AG04450 (cell line): Measurements from ENCODE around the gene OLR1. TPM values are rescaled to one million over a fixed set of nuclear protein-coding genes. Genes with fewer than 3 reads are reported as not detected.

Experiments
- CTCF ChIA-PET: fragments of 300-600, 350-600 bp; formaldehyde crosslinking; extraction: SDS; loops from one replicate; lab custom pipeline; 2022; ENCODE audit warnings: antibody characterized with exemption, inconsistent platforms; lab: Charles Lee
- POLR2A ChIA-PET: fragments of 350-600 bp; formaldehyde crosslinking; extraction: SDS; loops from one replicate; lab custom pipeline; 2021; ENCODE audit warnings: antibody characterized with exemption, inconsistent platforms; lab: Yijun Ruan, JAX
- DNase-seq: peaks from one replicate; pipeline ENCODE4 v3.0.0-alpha.2; 2011; ENCODE audit warnings: low read depth, low spot score
- H3K27ac ChIP-seq: one replicate; pipeline ENCODE4 v1.5.1; 2012; ENCODE audit warnings: low read depth, low read length, control low read depth
- H3K27me3 ChIP-seq: one replicate; pipeline ENCODE4 v1.6.0; 2012; ENCODE audit warnings: low read length; ENCODE audit not compliant: control insufficient read depth, insufficient read depth
- H3K4me3 ChIP-seq: 2 replicates; pipeline ENCODE4 v1.5.1; 2011; ENCODE audit warnings: mild to moderate bottlenecking, low read depth, low read length, control low read depth
- H3K9me3 ChIP-seq: 2 replicates; pipeline ENCODE4 v1.5.1; 2012; ENCODE audit warnings: low read length; ENCODE audit not compliant: control insufficient read depth, insufficient read depth
- polyA plus RNA-seq: library from polyadenylated mRNA; depleted of rRNA; stranded (reverse); fragments of >200 nt; gene quantifications from 2 replicates; pipeline ENCODE4 v1.2.3, GENCODE V29; 2011
- TF ChIP-seq, protein P1 (sequence below): IDR thresholded peaks from 2 replicates; pipeline ENCODE4 v1.5.1; 2011; ENCODE audit warnings: low read depth, low read length, control low read depth, inconsistent platforms

Gene OLR1
- polyA plus RNA-seq, 1 experiment: 15.3 TPM

DNA sequence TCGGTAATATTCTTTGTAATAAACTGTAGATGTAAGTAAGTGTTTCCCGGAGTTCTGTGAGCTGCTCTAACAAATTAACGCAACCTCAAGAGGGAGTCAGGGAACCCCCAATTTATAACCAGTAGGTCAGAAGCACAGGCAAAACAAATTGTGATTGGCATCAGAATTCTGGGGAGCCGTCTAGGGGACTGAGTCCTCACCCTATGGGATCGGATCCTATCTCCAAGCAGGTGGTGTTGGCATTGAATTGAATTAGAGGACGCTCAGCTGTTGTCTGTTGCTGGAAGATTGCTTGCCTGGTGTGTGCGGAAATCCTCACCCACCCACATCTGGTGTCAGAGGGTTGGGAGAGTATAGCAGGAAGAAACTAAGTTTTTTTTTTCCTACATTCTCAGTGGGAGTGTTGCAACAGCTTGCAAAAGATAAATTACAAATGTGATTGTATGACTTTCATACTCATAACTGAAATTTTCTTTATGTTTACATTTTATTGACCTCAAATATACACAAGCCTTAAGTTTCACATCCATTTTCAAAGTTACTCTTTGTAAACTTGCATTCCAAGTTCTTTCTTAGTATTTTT is 12.4 kb upstream of the OLR1 start:
- H3K27ac ChIP-seq: peak overlapping the region; percentile 94
- CTCF ChIA-PET: interaction anchor here (3.1 kb wide), 1 partner anchor 31 kb away, joined by 15 read pairs; no protein-coding TSS in a partner anchor
- no peaks in the 10 kb centered on the region for H3K27me3 ChIP-seq
- POLR2A ChIA-PET: interaction anchor here (0.6 to 3.1 kb wide), 6 partner anchors 12 to 31 kb away, joined by 3 to 18 read pairs (median 8); partner anchors contain the start of genes GABARAPL1 and OLR1
- peak; percentile 88 for DNase-seq
- TF ChIP-seq, protein P1, sequence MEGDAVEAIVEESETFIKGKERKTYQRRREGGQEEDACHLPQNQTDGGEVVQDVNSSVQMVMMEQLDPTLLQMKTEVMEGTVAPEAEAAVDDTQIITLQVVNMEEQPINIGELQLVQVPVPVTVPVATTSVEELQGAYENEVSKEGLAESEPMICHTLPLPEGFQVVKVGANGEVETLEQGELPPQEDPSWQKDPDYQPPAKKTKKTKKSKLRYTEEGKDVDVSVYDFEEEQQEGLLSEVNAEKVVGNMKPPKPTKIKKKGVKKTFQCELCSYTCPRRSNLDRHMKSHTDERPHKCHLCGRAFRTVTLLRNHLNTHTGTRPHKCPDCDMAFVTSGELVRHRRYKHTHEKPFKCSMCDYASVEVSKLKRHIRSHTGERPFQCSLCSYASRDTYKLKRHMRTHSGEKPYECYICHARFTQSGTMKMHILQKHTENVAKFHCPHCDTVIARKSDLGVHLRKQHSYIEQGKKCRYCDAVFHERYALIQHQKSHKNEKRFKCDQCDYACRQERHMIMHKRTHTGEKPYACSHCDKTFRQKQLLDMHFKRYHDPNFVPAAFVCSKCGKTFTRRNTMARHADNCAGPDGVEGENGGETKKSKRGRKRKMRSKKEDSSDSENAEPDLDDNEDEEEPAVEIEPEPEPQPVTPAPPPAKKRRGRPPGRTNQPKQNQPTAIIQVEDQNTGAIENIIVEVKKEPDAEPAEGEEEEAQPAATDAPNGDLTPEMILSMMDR: no peak
- H3K4me3 ChIP-seq: peak overlapping the region; percentile 8; the same call in 1 of the 2 replicates
- H3K9me3 ChIP-seq: no peaks in the 10 kb centered on the region

- ChIA-PET CTCF (interaction anchor here (3.1 kb wide), 1 partner anchor 29 kb away, joined by 15 read pairs; no protein-coding TSS in a partner anchor), POLR2A (interaction anchor here (0.6 to 3.1 kb wide), 4 partner anchors 13 to 44 kb away, joined by 3 to 18 read pairs (median 11); partner anchors contain the start of gene GABARAPL1)
- H3K27ac ChIP-seq: peak overlapping the region; percentile 78
These were observed 10.6 kb upstream of the OLR1 start for GRCh38 chr12:10182354-10183049.

DNA sequence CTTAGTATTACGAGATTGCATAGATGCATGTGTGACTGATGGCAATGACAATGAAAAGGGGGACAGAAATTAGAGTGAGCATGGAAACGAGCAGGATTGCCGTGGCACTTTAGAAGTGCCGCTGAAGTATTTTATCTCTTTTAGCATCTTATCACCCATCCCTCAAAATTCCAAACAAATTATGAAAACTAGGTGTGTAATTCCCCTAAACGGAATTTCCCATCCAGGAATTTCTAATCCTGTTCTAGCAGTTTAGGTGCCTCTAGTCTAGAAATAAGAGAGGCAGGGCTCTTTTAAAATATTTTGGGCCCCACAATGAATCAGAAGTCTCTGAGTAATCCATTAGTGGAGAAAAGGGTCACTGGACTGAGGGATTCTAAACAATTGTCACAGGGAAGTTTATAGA is 7.8 kb upstream of the OLR1 start:
- POLR2A ChIA-PET: no interaction called here
- H3K4me3 ChIP-seq: no peak overlapping the region

More at GRCh38 chr12:10182354-10183049, 10.6 kb upstream of the OLR1 start:
- DNase-seq: no peak
- H3K9me3 ChIP-seq: no peaks in the 10 kb centered on the region
- H3K4me3 ChIP-seq: no peak overlapping the region
- H3K27me3 ChIP-seq: no peaks in the 10 kb centered on the region
- TF ChIP-seq, protein P1: no peak

DNA sequence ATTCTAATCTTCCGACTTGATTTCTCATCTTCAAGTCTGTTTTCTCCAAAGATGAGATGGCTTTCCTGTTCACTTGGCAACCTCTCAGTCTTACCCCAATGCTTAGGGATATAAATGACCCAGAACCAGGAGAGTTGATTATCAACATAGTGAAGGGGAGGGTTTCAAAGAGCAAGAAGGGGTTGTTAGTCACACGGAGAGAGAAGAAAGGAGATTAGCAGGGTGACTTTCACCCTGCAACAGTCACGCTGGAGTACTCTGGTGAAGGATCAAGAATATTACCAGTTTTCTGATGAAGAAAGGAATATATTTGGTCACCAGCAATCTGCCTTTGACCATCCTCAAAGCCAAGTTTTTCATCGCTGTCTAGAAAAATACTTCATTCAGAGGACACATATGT is 6.9 kb upstream of the OLR1 start, which contains the start of gene TMEM52B:
TSS of gene TMEM52B (plus strand) at position 212 of the 400 bp plus-strand sequence. CDS start 543 bp downstream, outside the sequence.
- ChIA-PET CTCF (no interaction called here), POLR2A (no interaction called here)
- no peak for DNase-seq
- Histone ChIP-seq H3K27me3 (no peaks in the 10 kb centered on the region), H3K9me3 (no peaks in the 10 kb centered on the region), H3K27ac (peak within 1 kb of the TSS; percentile 52), H3K4me3 (no peak within 1 kb of the TSS)
- TF ChIP-seq, protein P1: no peak

More for the DNA sequence above, 7.8 kb upstream of the OLR1 start:
- TF ChIP-seq, protein P1: no peak
- Histone ChIP-seq H3K27ac (no peak overlapping the region), H3K9me3 (no peaks in the 10 kb centered on the region), H3K27me3 (no peaks in the 10 kb centered on the region)
- CTCF ChIA-PET: no interaction called here
- no peak for DNase-seq
